C4-2B (cell line): ENCODE results near the gene TEX36.
A peak's percentile ranks its signal among the peaks of the same experiment; 100 is the strongest.

Source experiments
- CTCF ChIP-seq: fragments of 450-650 bp; conservative IDR thresholded peaks from 2 replicates; pipeline ENCODE4 v1.5.1; 2017; ENCODE audit warnings: mild to moderate bottlenecking
- ZFX ChIP-seq: fragments of 450-650 bp; IDR thresholded peaks from 2 replicates; pipeline ENCODE4 v1.6.1; 2017

GRCh38 chr10:125629758-125630376 is 53.1 kb downstream of the TEX36 start:
- TF ChIP-seq CTCF, result peak; percentile 89
- TF ChIP-seq ZFX, result no peak
